Adrenal gland (tissue), 5 donors: ENCODE data around the gene FAM20A.

ENCODE experiments used
- CTCF ChIP-seq, 6 experiments: fragments of 450-650 bp in 4 of 6; fragments of 200-600 bp in 2 of 6; sonication (generic) in 1 of 6; IDR thresholded peaks; 1 replicate in 5 of 6; 2 replicates in 1 of 6; pipeline versions ENCODE4 v1.5.1 to v1.8.0; 2016 to 2021; ENCODE audit warnings: antibody characterized with exemption in 6 of 6, mild to moderate bottlenecking in 2 of 6, moderate library complexity in 1 of 6
- POLR2A ChIP-seq, 2 donors: fragments of 450-650 bp; IDR thresholded peaks; one replicate each; pipeline ENCODE4 v1.6.1; 2017; ENCODE audit warnings: antibody characterized with exemption in 2 of 2, mild to moderate bottlenecking in 2 of 2, moderate library complexity in 1 of 2
- donor health status: DM: no; HTN: no; CAD: no.

GRCh38 chr17:68501074-68501473, 100.1 kb downstream of the FAM20A start:
- no peak for TF ChIP-seq CTCF (IDR thresholded peaks at IDR 0.05)
- no peak for TF ChIP-seq POLR2A (IDR thresholded peaks at IDR 0.05)
